ENCODE data around the gene MATCAP1. TPM values are rescaled to one million over a fixed set of nuclear protein-coding genes. Genes with fewer than 3 reads are reported as not detected.

MATCAP1 gene
- total RNA-seq = 5.2 and 11.3 TPM in 2 replicates

DNA sequence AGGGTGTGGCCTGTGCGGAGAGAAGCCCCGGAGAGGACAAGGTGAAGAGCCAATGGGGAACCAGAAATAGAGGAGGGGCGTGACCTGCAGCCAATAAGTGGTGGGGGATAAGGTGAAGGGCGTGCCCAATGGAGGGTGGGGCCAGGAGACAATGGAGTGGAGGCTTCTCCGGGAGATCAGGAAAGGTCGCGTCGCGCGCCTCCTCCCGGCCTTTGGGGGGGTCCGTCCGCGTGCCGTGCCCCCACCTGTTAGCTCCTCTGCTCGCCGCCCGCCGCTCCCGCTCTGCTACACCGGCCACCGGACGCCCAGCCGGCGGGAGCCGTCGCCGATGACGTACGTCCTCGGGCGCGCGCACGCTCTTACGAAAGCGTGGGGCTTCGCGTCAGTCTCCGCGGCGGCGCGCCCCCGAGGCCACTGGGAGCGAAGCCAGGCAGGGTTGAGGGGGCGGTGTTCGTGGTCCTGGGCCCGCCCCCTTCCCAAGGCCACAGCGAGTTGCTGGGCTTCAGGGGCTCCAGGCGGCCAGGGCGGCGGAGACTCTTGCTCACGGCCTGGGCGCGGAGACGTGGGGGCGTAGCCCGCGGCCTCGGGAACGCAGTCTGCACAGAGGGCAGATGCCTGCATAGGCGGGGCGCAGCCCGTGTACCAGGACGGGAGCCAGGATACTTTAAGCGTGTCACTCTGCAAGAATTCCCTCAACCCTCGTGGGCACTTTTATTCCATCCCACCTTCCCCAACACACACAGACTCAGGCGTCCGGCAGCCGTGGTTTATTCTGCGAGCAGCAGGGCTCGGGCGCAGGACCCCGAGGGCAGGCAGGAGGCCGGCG is at the start of gene MATCAP1:
Gene MATCAP1 (minus strand): TSS at position 337 of the 826 bp plus-strand sequence. CDS start 3,353 bp downstream, outside the sequence.

DNA sequence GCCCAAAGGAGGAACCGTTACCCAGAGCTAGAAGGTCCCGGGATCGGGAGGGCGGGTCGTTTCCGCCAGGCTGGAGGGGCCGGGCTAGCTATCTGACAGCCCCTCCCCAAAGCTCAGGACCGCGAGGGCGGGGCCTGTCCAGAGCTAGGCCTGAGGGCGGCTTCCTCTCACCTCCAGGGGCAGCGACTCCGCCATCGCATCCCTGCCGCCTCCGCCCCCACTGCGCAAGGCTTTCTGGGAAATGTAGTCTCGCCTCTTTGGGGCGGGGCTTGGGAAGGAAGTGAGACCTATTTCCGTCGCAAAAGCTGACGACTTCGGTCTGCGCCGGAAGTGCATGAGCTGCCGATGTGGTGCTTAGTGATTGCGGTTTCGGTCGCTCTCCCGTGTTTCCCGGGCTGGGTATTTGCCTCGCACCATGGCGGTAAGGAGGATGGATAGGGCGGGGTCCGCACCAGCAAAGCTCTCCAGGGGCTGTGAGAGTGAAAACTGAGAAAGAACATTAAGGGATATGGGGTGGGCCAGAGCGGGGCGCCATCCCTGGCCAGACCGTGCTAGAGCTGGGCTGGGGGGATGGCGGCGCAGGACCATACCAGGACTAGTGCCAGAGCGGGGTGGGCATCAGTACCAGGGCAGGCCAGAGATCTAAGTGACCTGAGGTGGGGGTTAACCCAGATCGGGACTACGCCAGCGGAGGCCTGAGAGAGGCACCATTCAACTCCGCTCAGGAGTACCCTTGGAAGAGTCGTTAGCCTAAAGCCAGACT is 43.2 kb upstream of the MATCAP1 start, which contains the start of gene TMEM208:
Gene TMEM208 (plus strand): TSS at position 327 of the 763 bp plus-strand sequence. CDS start 89 bp downstream, at position 416.

DNA sequence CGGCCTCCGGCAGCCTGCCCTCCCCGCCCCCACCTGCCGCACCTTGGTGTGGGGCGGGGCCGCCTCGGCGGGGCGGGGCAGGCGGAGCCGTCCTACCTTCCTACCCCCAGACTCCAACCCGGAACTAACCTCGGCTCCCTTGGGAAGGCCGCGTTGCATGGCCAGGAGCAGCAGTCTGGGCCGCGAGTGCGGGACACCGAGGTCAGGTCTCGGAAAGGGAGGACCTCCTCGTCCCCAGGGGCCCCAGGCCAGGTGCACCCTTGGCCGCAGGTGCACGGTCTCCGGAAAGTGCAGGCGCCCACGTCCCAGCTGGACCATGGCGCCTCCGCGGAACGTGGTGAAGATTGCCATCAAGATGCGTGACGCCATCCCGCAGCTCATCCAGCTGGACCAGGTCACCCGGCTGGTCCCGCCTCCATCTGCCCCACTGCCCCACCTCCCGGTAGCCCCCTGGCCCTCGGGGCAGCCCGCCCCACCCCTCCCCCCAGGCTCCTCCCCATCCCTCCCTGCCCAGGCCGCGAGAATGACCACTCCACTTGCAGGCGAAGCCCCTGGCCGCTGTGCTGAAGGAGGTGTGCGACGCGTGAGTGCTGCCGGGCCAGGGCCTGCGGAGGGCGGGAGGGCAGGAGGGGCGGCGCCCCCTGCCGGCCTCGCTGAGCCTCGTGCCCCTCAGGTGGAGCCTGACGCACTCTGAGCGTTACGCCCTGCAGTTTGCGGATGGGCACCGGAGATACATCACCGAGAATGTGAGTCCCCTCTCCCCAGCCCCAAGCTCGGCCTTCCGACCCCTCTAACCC is 15.4 kb upstream of the MATCAP1 start, which contains the start of gene ELMO3:
Gene ELMO3 (plus strand): TSS at position 121 of the 797 bp plus-strand sequence. CDS start 196 bp downstream, at position 317.

DNA sequence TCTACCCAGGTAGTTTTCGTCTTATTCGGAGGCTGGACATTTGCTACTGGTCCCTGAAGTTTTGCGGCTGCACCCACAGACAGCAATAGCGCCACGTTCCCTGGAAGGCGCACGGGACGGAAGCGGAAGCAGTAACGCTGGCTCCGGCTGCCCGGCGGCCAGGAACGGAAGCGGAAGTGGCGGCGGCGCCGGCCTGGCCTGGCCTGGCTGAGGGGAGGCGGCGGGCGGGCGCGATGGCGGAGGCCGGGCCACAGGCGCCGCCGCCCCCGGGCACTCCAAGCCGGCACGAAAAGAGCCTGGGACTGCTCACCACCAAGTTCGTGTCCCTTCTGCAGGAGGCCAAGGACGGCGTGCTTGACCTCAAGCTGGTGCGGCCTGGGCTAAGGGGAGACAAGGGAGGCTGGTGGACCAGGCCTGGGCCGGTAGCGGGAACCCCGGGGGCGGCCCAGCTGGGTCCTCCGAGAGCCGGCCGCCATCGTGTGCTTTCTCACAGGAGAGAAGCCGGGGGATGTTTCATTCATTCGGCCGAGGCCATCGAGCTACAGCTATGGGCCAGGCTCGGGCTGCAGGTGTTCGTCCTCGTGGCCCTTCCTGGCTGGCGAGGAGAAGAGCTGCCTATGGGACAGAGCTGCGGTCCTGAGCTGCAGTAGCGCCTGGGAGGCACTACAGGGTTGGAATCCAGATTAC is 8.4 kb upstream of the MATCAP1 start, which contains the start of gene E2F4:
Gene E2F4 (plus strand): TSS at position 161 of the 687 bp plus-strand sequence. CDS start 73 bp downstream, at position 234.

DNA sequence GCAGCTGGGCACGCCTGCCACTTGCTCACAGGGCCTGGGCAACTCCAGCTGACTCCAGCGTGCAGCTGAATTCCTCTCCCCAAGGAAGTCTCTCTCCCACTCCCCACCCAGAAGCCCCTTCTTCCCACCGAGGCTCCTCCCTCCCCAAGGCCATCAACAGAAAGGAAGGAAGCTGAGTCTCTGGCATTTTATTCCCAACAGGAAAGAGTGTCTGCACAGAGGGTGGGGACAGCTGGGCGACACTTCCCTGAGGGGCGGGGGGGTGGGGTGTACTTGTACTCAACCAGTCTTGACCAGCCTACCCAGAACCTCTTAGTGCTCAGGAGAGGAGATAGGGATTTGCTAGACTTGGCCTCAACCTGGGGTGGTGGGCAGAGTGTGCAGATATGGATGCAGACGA is 6.3 kb upstream of the MATCAP1 start, which contains the start of gene EXOC3L1:
Gene EXOC3L1 (minus strand): TSS at position 96 of the 400 bp plus-strand sequence. CDS start 460 bp downstream, outside the sequence.

DNA sequence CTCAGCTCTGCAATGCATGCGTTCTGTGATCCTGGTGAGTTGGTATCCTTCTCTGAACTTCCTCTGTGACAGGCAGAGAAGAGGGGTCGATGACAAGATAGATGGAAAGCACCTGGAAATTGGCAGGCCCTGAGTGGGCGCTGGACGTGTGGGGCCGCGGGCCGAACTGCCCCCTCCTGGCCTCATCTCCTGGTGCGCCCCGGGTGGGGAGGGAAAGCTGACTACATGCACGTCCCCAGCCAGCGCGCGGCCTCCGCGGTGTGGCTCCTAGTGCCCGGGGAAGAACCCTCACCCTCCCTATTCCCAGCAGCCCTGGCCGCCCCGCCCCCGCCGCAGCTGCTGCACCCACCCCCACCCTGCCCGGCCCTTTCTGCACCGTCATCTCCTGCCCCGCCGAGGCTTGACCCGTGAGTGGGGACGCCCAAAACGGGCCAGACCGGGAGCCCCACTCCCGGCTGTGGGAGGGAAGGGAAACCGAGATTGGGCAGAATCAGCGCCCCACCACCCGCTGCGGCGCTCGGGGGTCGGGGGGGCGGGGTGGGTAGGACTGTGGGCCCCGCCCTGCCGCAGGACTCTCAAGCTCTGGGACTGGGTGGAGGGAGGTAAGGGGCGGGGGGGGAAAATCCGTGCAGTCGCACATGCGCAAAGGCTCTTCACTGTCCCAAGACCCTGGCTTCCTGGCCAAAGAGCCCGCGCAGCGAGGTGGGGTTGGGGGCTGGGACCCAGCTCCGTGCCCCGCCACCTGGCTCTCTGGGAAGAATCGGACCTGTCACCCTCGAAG is 13.4 kb downstream of the MATCAP1 start, which contains the start of gene NOL3:
Gene NOL3 (plus strand): TSS at position 371 of the 781 bp plus-strand sequence.

DNA sequence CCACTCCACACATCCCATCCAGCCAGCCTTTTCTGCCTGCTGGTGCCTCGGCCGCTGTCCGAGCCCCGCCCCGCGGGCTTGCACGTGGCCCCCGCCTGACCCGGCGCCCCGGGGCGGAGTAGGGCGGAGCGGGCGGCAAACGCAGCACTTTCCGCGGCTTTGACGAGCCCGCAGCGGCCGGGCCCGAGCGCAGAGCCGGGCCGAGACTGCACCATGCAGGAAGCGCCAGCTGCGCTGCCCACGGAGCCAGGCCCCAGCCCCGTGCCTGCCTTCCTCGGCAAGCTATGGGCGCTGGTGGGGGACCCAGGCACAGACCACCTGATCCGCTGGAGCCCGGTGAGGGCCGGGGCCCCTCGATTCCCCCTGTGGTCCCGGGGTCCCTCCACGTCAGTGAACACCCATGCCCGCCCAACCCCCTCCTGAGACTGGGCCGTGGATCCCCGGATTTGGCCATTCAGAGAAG is 19.1 kb downstream of the MATCAP1 start, which contains the start of gene HSF4:
Gene HSF4 (plus strand): TSS at position 147 of the 463 bp plus-strand sequence. CDS start 67 bp downstream, at position 214.

DNA sequence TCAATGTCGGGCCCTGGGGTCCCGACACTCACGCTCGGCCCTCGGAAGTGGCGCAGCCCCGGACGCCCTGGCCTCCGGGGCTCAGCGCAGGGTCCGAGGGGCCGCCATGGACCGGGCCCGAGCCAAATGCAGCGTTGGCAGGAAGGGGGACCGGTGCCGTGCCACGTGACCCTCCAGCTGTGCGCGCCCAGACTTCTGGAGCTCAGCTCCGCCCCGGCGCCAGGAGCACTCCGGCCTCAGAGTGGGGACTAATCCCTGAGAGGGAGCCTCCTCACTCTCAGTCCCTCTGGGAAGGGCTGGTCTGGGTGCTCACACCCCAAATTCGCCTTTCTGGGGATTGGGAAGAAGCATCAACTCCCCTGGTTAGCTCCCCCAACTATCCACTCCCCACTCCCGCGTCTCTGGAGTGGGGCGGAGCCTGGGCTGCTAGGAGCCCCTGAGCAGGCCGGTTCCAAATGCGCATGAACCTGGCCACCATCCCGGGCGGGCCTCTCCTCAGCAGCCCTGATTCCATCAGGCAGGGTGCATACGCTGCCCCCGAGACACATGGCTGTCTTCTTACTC is 32.8 kb downstream of the MATCAP1 start, which contains the start of gene B3GNT9:
Gene B3GNT9 (minus strand): TSS at position 166 of the 564 bp plus-strand sequence. CDS start 513 bp downstream, outside the sequence.

Other genes starting within 250 kb of the MATCAP1 start
- 106 and 141 TPM in 2 replicates for gene CIAO2B, start 249.6 kb downstream of the MATCAP1 start, total RNA-seq
- gene CES2, start 248.4 kb downstream of the MATCAP1 start, total RNA-seq = 74.0 and 93.4 TPM in 2 replicates
- 0.99 and 1.5 TPM in 2 replicates for gene CES3, start 222.7 kb downstream of the MATCAP1 start, total RNA-seq
- 0.65 and 2.5 TPM in 2 replicates for gene CES4A, start 195.4 kb downstream of the MATCAP1 start, total RNA-seq
- gene CBFB, start 154.8 kb downstream of the MATCAP1 start, total RNA-seq = 57.7 and 92.9 TPM in 2 replicates
- 12.4 and 14.7 TPM in 2 replicates for gene PHAF1, start 74.0 kb downstream of the MATCAP1 start, total RNA-seq
- 9.7 and 11.4 TPM in 2 replicates for gene B3GNT9, start 33.0 kb downstream of the MATCAP1 start, total RNA-seq
- 31.9 and 47.2 TPM in 2 replicates for gene TRADD, start 24.1 kb downstream of the MATCAP1 start, total RNA-seq
- 10.5 and 11.4 TPM in 2 replicates for gene FBXL8, start 24.0 kb downstream of the MATCAP1 start, total RNA-seq
- gene HSF4, start 19.2 kb downstream of the MATCAP1 start, total RNA-seq = 2.5 TPM in 1 of 2 replicates, not detected in the other
- gene NOL3, start 13.4 kb downstream of the MATCAP1 start, total RNA-seq = 53.2 and 89.0 TPM in 2 replicates
- 0.99 TPM in 1 of 2 replicates, not detected in the other for gene EXOC3L1, start 6.2 kb upstream of the MATCAP1 start, total RNA-seq
- gene E2F4, start 8.2 kb upstream of the MATCAP1 start, total RNA-seq = 82.0 and 87.8 TPM in 2 replicates
- gene ELMO3, start 15.2 kb upstream of the MATCAP1 start, total RNA-seq = 33.8 and 39.6 TPM in 2 replicates
- gene TMEM208, start 43.2 kb upstream of the MATCAP1 start, total RNA-seq = 27.7 and 33.8 TPM in 2 replicates
- gene FHOD1, start 63.5 kb upstream of the MATCAP1 start, total RNA-seq = 26.0 and 26.4 TPM in 2 replicates
- 0.74 and 0.78 TPM in 2 replicates for gene SLC9A5, start 65.0 kb upstream of the MATCAP1 start, total RNA-seq
- 6.6 and 7.5 TPM in 2 replicates for gene PLEKHG4, start 95.6 kb upstream of the MATCAP1 start, total RNA-seq
- gene KCTD19, start 142.8 kb upstream of the MATCAP1 start, total RNA-seq = not detected in 2 replicates
- gene LRRC36, start 142.9 kb upstream of the MATCAP1 start, total RNA-seq = not detected in 2 replicates
- 0.19 TPM in 1 of 2 replicates, not detected in the other for gene TPPP3, start 209.5 kb upstream of the MATCAP1 start, total RNA-seq
- gene ZDHHC1, start 232.5 kb upstream of the MATCAP1 start, total RNA-seq = 5.3 and 6.1 TPM in 2 replicates
- gene HSD11B2, start 247.2 kb upstream of the MATCAP1 start, total RNA-seq = 1.3 and 2.9 TPM in 2 replicates

All from airway epithelial cell (primary cell).